CD4-positive, CD25-positive, alpha-beta regulatory T cell (primary cell): Measurements from ENCODE around the gene ATP6V1G3. TPM values are rescaled to one million over a fixed set of nuclear protein-coding genes. Genes with fewer than 3 reads are reported as not detected.

Source experiments
- ATAC-seq, 2 donors: fragments of 150-1000 bp; cut with Tn5 transposase; one replicate each; pipeline ENCODE4 v1.10.0; 2021; ENCODE audit warnings: low read depth in 2 of 2, moderate number of reproducible peaks in 2 of 2, moderate library complexity in 1 of 2
- DNase-seq, 3 donors: peaks; one replicate each; pipeline versions ENCODE4 v3.0.0 to v3.0.0-alpha.2; 2012 to 2022; ENCODE audit warnings: mixed read lengths in 1 of 3
- H3K27ac ChIP-seq: one replicate; pipeline ENCODE4 v1.7.0; 2013; ENCODE audit warnings: mild to moderate bottlenecking, low read length; ENCODE audit not compliant: insufficient read depth, poor library complexity, severe bottlenecking
- H3K27me3 ChIP-seq: one replicate; pipeline ENCODE4 v1.7.0; 2013; ENCODE audit warnings: low read length; ENCODE audit not compliant: control insufficient read depth, insufficient read depth
- H3K36me3 ChIP-seq: one replicate; pipeline ENCODE4 v1.7.0; 2013; ENCODE audit warnings: mild to moderate bottlenecking, low read length, moderate library complexity; ENCODE audit not compliant: control insufficient read depth, insufficient read depth
- H3K4me1 ChIP-seq: 2 replicates; pipeline ENCODE4 v1.7.0; 2013; ENCODE audit warnings: mild to moderate bottlenecking, low read length; ENCODE audit not compliant: insufficient read depth, control insufficient read depth, poor library complexity, severe bottlenecking
- H3K4me3 ChIP-seq: one replicate; pipeline ENCODE4 v1.7.0; 2013; ENCODE audit warnings: low read depth, mild to moderate bottlenecking, low read length, moderate library complexity
- H3K9me3 ChIP-seq, 2 experiments: 1 replicate in 1 of 2; 2 replicates in 1 of 2; pipeline ENCODE4 v1.7.0; 2013; ENCODE audit warnings: low read length in 2 of 2, mild to moderate bottlenecking in 1 of 2, moderate library complexity in 1 of 2; ENCODE audit not compliant: control insufficient read depth in 2 of 2
- H3K27ac Mint-ChIP-seq, 3 donors: one replicate each; pipeline ENCODE4 v1.8.0; 2020 to 2022; ENCODE audit warnings: mild to moderate bottlenecking in 3 of 3, mixed read lengths in 3 of 3, moderate library complexity in 2 of 3
- H3K27me3 Mint-ChIP-seq: one replicate; pipeline ENCODE4 v1.8.0; 2022; ENCODE audit warnings: mild to moderate bottlenecking, mixed read lengths
- H3K36me3 Mint-ChIP-seq: one replicate; pipeline ENCODE4 v1.8.0; 2020; ENCODE audit warnings: mixed read lengths
- H3K4me1 Mint-ChIP-seq, 4 donors: one replicate each; pipeline ENCODE4 v1.8.0; 2020 to 2022; ENCODE audit warnings: mixed read lengths in 4 of 4, mild to moderate bottlenecking in 1 of 4
- H3K4me3 Mint-ChIP-seq, 4 donors: one replicate each; pipeline ENCODE4 v1.8.0; 2020 to 2022; ENCODE audit warnings: mild to moderate bottlenecking in 4 of 4, mixed read lengths in 4 of 4, moderate library complexity in 3 of 4
- H3K9me3 Mint-ChIP-seq, 7 donors: one replicate each; pipeline ENCODE4 v1.8.0; 2020 to 2022; ENCODE audit warnings: mixed read lengths in 7 of 7, mild to moderate bottlenecking in 3 of 7, moderate library complexity in 2 of 7
- polyA plus RNA-seq, 4 donors: library from polyadenylated mRNA; unstranded; fragments of 300-500 nt; fragmentation: Illumina TruSeq; gene quantifications; one replicate each; pipeline ENCODE4 v1.2.3, GENCODE V29; 2021
- total RNA-seq: library from RNA; stranded (reverse); gene quantifications from one replicate; pipeline ENCODE4 v1.2.3, GENCODE V29; 2022

The ATP6V1G3 gene
- total and polyA plus RNA-seq, 5 donors from 2014 or later, result 0.87 TPM; not detected in 4

DNA sequence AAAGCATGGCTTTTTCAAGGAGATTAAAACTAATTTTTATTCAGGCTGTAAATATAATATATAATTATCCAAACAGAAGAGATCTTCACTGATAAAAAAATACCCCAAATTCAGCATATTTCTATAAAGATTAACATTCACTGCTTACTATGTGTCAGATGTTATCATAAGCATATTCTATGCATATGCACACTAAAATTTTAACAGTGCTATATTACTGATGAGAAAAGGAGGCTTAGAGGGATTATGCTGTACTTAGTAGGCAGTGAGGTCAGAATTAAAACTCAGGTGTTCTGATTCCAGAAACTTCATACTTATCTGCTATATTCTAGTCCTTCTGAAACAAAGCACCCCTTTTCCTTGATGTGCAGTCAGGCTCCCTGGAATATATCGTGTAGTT is 33.8 kb upstream of the ATP6V1G3 start:
- Histone ChIP-seq H3K9me3 (no peaks in the 10 kb centered on the region), H3K27ac (no peak overlapping the region), H3K36me3 (no peaks in the 10 kb centered on the region), H3K27me3 (no peaks in the 10 kb centered on the region), H3K4me1 (no peaks in the 10 kb centered on the region), H3K4me3 (no peak overlapping the region)
- no peak overlapping the region for H3K4me3 Mint-ChIP-seq
- H3K9me3 Mint-ChIP-seq, result peaks cover 0 to 12% (median 0%) of the 10 kb centered on the region in 7 donors
- H3K27ac Mint-ChIP-seq, result no peak overlapping the region
- DNase-seq, result no peak
- H3K27me3 Mint-ChIP-seq, result no peaks in the 10 kb centered on the region
- no peak for ATAC-seq
- peaks cover 0 to 15% (median 12%) of the 10 kb centered on the region in 4 donors for H3K4me1 Mint-ChIP-seq
- H3K36me3 Mint-ChIP-seq, result peaks cover 3% of the 10 kb centered on the region

DNA sequence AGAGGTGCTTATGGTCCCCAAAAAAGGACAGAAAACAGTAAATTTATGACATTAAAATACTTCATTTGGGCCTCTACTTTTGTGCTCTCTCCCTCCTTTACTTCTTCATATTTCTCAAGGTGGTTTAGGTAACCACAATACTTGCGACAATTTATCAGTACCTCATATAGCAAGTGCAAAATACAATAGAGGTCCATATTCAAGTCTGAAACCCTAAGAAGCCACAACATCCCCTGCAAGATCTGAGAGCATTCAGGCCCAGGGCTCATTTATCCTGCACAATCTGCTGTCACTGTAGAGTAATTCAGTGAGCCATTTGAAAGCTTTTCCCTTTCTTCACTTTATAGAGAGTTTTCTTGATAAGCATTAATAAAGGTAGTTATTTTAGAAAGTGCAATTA is 24.2 kb upstream of the ATP6V1G3 start:
- peaks cover 0 to 7% (median 2%) of the 10 kb centered on the region in 7 donors for H3K9me3 Mint-ChIP-seq
- H3K27ac ChIP-seq, result peak overlapping the region; percentile 39
- peak overlapping the region; percentile 23 for H3K4me3 ChIP-seq
- H3K36me3 ChIP-seq, result no peaks in the 10 kb centered on the region
- ATAC-seq, result peak; percentile 79 to 84
- H3K4me1 ChIP-seq, result peaks cover 28% of the 10 kb centered on the region
- H3K36me3 Mint-ChIP-seq, result peaks cover 7% of the 10 kb centered on the region
- H3K4me1 Mint-ChIP-seq, result peaks cover 24 to 58% (median 37%) of the 10 kb centered on the region in 4 donors
- no peaks in the 10 kb centered on the region for H3K9me3 ChIP-seq
- no peaks in the 10 kb centered on the region for H3K27me3 Mint-ChIP-seq
- H3K4me3 Mint-ChIP-seq, result peak overlapping the region in 3 of 4 donors; percentile 1 to 35 (median 35)
- H3K27ac Mint-ChIP-seq, result peak overlapping the region in 2 of 3 donors; percentile 9 to 72
- H3K27me3 ChIP-seq, result no peaks in the 10 kb centered on the region
- DNase-seq, result peak in 2 of 3 donors; percentile 44 to 47

DNA sequence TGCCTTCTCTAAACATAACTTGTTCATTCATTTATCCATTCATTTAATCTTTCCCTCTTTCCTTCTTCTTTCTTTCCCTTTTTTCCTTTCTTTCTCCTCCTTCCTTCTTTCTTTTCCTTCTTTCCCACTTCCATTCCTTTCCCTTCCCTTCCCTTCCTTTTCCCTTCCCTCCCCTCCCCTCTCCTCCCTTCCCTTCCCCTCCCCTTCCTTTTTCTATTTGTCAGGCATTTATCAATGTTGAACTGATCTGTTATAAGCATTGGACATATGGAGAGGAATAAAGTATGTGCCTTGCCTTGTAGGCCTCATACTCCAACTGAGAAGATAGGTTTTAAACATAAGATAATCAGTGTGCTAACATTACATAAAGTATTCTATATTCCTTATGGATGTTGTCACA is 23.7 kb upstream of the ATP6V1G3 start:
- H3K27me3 Mint-ChIP-seq, result no peaks in the 10 kb centered on the region
- Histone ChIP-seq H3K9me3 (no peaks in the 10 kb centered on the region), H3K36me3 (no peaks in the 10 kb centered on the region), H3K27ac (peak overlapping the region; percentile 39), H3K4me1 (peaks cover 28% of the 10 kb centered on the region), H3K4me3 (no peak overlapping the region), H3K27me3 (no peaks in the 10 kb centered on the region)
- peaks cover 25 to 60% (median 38%) of the 10 kb centered on the region in 4 donors for H3K4me1 Mint-ChIP-seq
- peak overlapping the region in 1 of 3 donors; percentile 75 for H3K27ac Mint-ChIP-seq
- H3K4me3 Mint-ChIP-seq, result peak overlapping the region in 1 of 4 donors; percentile 35
- ATAC-seq (no peak), DNase-seq (no peak)
- H3K9me3 Mint-ChIP-seq, result peaks cover 0 to 7% (median 2%) of the 10 kb centered on the region in 7 donors
- H3K36me3 Mint-ChIP-seq, result peaks cover 7% of the 10 kb centered on the region

DNA sequence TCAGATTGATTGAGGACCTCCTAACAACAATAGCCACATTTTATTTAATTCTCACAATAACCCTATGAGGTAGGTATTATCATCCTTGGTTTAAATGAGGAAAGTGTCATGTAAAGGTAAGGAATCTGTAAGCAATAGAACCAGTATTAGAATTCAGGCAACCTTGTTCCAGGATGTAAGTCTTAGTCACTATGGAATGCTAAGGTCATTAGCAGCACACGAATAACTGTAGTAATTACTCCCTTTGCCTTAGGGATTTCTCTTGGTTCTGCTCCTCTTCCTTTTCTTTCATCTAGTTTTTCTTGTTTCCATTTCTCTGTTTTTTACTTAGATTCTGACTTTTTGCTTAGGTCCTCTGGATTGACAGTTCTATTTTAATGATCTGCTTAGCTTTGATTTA is 23.1 kb upstream of the ATP6V1G3 start:
- H3K9me3 Mint-ChIP-seq, result peaks cover 0 to 7% (median 2%) of the 10 kb centered on the region in 7 donors
- Histone ChIP-seq H3K9me3 (no peaks in the 10 kb centered on the region), H3K4me3 (no peak overlapping the region), H3K27ac (no peak overlapping the region), H3K4me1 (peaks cover 28% of the 10 kb centered on the region), H3K36me3 (no peaks in the 10 kb centered on the region), H3K27me3 (no peaks in the 10 kb centered on the region)
- DNase-seq (no peak), ATAC-seq (no peak)
- peaks cover 30 to 65% (median 41%) of the 10 kb centered on the region in 4 donors for H3K4me1 Mint-ChIP-seq
- peak overlapping the region in 2 of 3 donors; percentile 55 to 95 for H3K27ac Mint-ChIP-seq
- peaks cover 7% of the 10 kb centered on the region for H3K36me3 Mint-ChIP-seq
- no peak overlapping the region for H3K4me3 Mint-ChIP-seq
- no peaks in the 10 kb centered on the region for H3K27me3 Mint-ChIP-seq

DNA sequence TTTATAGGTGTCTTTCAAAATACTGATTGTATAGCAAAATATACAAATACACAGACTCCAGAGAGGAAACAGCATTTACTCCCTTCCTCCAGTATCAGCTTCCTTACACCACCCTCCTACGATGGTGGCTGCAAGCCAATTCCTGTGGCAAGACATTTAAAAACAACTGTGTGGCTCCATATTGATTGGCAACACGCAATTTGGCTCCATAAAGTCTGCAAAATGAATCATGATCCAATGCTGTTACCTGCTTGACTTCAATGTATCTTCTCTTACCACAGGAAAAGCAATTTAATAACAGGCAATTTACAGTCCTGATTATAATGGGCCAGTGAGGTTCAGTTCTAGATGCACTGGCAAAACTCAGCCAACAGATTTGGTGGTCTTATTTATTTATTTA is 19.7 kb upstream of the ATP6V1G3 start:
- Mint-ChIP-seq H3K27me3 (no peaks in the 10 kb centered on the region), H3K9me3 (peaks cover 0 to 2% (median 0%) of the 10 kb centered on the region in 7 donors), H3K27ac (peak overlapping the region in 1 of 3 donors; percentile 13), H3K4me1 (peaks cover 39 to 75% (median 47%) of the 10 kb centered on the region in 4 donors), H3K36me3 (no peaks in the 10 kb centered on the region), H3K4me3 (no peak overlapping the region)
- H3K4me3 ChIP-seq, result no peak overlapping the region
- no peak for DNase-seq
- H3K27ac ChIP-seq, result no peak overlapping the region
- H3K4me1 ChIP-seq, result peaks cover 48% of the 10 kb centered on the region
- no peaks in the 10 kb centered on the region for H3K36me3 ChIP-seq
- ATAC-seq, result no peak
- no peaks in the 10 kb centered on the region for H3K27me3 ChIP-seq
- H3K9me3 ChIP-seq, result no peaks in the 10 kb centered on the region

DNA sequence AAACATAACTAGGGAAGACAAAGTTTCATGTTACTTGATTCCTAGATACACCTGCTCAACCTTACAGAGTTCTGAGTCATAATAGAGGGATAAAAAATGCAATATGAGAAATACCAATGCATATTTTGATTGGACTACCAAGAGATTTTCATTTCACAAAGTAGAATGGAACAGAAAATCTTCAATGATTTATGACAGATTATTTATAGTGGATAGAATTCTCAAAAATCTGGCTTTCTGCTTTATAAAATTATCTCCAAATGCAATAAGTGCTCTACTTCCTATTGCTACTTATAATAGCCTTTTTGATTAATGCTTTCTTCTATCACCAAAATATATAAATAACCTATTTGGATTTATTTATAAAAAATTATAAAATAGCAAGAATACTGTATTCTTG is 18.9 kb upstream of the ATP6V1G3 start:
- peaks cover 49% of the 10 kb centered on the region for H3K4me1 ChIP-seq
- no peaks in the 10 kb centered on the region for H3K36me3 ChIP-seq
- ATAC-seq (no peak), DNase-seq (no peak)
- Mint-ChIP-seq H3K9me3 (peaks cover 0 to 2% (median 0%) of the 10 kb centered on the region in 7 donors), H3K4me3 (no peak overlapping the region), H3K27ac (peak overlapping the region in 1 of 3 donors; percentile 12), H3K36me3 (no peaks in the 10 kb centered on the region), H3K27me3 (no peaks in the 10 kb centered on the region), H3K4me1 (peaks cover 35 to 75% (median 47%) of the 10 kb centered on the region in 4 donors)
- H3K27me3 ChIP-seq, result no peaks in the 10 kb centered on the region
- H3K27ac ChIP-seq, result no peak overlapping the region
- H3K4me3 ChIP-seq, result no peak overlapping the region
- H3K9me3 ChIP-seq, result no peaks in the 10 kb centered on the region

DNA sequence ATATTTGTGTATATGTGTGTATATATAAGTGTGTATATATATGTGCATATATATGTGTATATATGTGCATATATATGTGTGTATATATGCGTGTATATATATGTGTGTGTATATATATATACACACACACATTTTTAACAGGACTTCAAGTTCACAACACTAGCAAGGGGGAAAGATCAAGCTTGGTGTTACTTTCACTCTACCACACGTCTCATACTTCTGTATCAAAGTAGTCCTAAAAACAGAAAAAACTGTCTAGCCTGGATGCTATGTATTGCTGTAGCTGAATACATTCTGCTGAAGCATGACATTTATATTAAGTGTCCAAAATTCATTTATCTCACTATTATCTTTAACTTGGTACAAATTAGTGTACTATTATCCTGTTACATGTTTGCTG is 17.9 kb upstream of the ATP6V1G3 start:
- Mint-ChIP-seq H3K27me3 (no peaks in the 10 kb centered on the region), H3K27ac (no peak overlapping the region), H3K4me3 (peak overlapping the region in 1 of 4 donors; percentile 20), H3K9me3 (peaks cover 0 to 2% (median 0%) of the 10 kb centered on the region in 7 donors), H3K4me1 (peaks cover 42 to 75% (median 49%) of the 10 kb centered on the region in 4 donors), H3K36me3 (no peaks in the 10 kb centered on the region)
- DNase-seq, result no peak
- no peak overlapping the region for H3K4me3 ChIP-seq
- ATAC-seq, result no peak
- no peaks in the 10 kb centered on the region for H3K36me3 ChIP-seq
- H3K27ac ChIP-seq, result no peak overlapping the region
- H3K27me3 ChIP-seq, result no peaks in the 10 kb centered on the region
- H3K9me3 ChIP-seq, result no peaks in the 10 kb centered on the region
- H3K4me1 ChIP-seq, result peaks cover 49% of the 10 kb centered on the region

DNA sequence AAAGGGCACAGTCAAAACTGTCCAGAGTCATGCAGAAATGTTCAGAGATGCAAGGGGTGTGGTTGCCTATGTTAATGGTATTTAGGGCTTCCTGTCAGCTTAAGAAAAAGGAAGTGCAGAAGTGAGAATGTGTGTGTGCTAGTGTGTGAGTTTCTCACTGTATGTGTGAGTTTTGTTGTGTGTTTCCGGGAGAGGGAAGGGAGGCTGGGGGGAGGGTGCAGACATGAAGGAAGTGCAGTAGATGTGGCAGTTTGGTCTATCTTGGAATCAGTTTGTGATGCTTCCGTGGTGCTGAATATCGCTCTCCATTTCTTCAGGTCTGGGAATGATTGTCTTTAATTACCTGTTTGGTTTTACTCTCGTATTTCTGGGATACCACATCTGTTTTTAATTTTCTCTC is 16.5 kb upstream of the ATP6V1G3 start:
- Mint-ChIP-seq H3K27me3 (no peaks in the 10 kb centered on the region), H3K4me3 (peak overlapping the region; percentile 1 to 69 (median 66)), H3K4me1 (peaks cover 50 to 86% (median 58%) of the 10 kb centered on the region in 4 donors), H3K9me3 (peaks cover 0 to 2% (median 0%) of the 10 kb centered on the region in 7 donors), H3K36me3 (no peaks in the 10 kb centered on the region), H3K27ac (peak overlapping the region; percentile 7 to 81 (median 47))
- Histone ChIP-seq H3K4me3 (peak overlapping the region; percentile 68), H3K27me3 (no peaks in the 10 kb centered on the region), H3K36me3 (no peaks in the 10 kb centered on the region), H3K9me3 (no peaks in the 10 kb centered on the region), H3K27ac (peak overlapping the region; percentile 38), H3K4me1 (peaks cover 49% of the 10 kb centered on the region)
- ATAC-seq (peak; percentile 95 to 96), DNase-seq (peak; percentile 16 to 93 (median 79))
